Skeletal muscle satellite cell (primary cell): ENCODE results near the gene PPP2R2D.
A peak's percentile ranks its signal among the peaks of the same experiment; 100 is the strongest.

Experiments
- H3K27me3 ChIP-seq: 2 replicates; pipeline ENCODE4 v1.7.0; 2013; ENCODE audit warnings: low read length; ENCODE audit not compliant: control insufficient read depth, insufficient read depth
- H3K36me3 ChIP-seq: 2 replicates; pipeline ENCODE4 v1.7.0; 2013; ENCODE audit warnings: mild to moderate bottlenecking, control low read depth, low read length; ENCODE audit not compliant: insufficient read depth
- H3K4me1 ChIP-seq: 2 replicates; pipeline ENCODE4 v1.7.0; 2013; ENCODE audit warnings: low read length; ENCODE audit not compliant: control insufficient read depth, insufficient read depth
- H3K4me2 ChIP-seq: 2 replicates; pipeline ENCODE4 v1.7.0; 2013; ENCODE audit warnings: mild to moderate bottlenecking, low read length
- H3K4me3 ChIP-seq: 2 replicates; pipeline ENCODE4 v1.7.0; 2013; ENCODE audit warnings: low read length
- H3K9ac ChIP-seq: 2 replicates; pipeline ENCODE4 v1.7.0; 2013; ENCODE audit warnings: mild to moderate bottlenecking, low read depth, low read length, moderate library complexity
- H3K9me3 ChIP-seq: replicated peaks from 2 replicates; pipeline ENCODE4 v1.7.0; 2013; ENCODE audit warnings: mild to moderate bottlenecking, control low read depth, low read length

The PPP2R2D gene

DNA sequence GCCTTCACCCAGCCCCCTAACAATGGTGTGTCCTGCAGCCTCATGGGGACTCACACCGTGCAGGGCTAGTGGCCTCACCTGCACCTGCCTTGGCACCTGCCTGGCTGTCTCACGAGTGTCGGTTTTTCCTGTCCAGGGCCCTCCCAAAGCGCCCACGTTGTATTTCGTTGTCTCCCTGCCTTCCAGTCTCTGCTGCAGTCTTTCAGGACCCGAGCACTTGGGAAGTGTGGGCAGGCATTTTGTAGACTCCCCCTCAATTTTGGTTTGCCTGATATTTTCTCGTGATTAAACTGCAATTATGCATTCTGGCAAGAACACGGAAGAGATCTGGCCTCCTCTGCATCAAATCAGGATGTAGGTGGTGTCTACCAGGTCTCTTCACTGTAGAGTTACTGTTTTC lies 63.0 kb downstream of the PPP2R2D start:
- Histone ChIP-seq H3K9me3 (no peaks in the 10 kb centered on the region), H3K4me1 (peaks cover 25% of the 10 kb centered on the region), H3K4me3 (no peak overlapping the region), H3K36me3 (peaks cover 38% of the 10 kb centered on the region), H3K9ac (no peak overlapping the region), H3K4me2 (no peak overlapping the region), H3K27me3 (no peaks in the 10 kb centered on the region)

DNA sequence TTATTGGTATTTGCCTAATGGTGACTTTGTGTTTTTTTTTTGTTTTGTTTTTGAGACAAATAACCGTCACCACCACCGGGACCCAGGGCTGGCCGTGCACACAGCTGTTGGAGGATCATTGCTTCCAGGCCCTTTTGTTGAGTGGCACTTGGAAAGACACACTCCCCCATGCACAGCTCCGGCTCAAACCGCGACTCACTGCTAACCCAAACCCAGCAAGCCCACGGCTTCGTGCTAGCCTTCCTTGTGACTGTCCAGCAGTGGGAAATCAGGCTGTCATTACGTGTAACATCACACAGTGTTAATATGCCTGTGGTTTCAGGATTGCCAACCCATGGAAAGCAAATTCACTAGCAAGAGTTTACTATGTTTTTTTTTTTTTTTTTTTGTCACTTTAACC lies 63.5 kb downstream of the PPP2R2D start:
- Histone ChIP-seq H3K4me2 (no peak overlapping the region), H3K4me1 (peaks cover 25% of the 10 kb centered on the region), H3K27me3 (no peaks in the 10 kb centered on the region), H3K9ac (no peak overlapping the region), H3K9me3 (no peaks in the 10 kb centered on the region), H3K4me3 (no peak overlapping the region), H3K36me3 (peaks cover 43% of the 10 kb centered on the region)

DNA sequence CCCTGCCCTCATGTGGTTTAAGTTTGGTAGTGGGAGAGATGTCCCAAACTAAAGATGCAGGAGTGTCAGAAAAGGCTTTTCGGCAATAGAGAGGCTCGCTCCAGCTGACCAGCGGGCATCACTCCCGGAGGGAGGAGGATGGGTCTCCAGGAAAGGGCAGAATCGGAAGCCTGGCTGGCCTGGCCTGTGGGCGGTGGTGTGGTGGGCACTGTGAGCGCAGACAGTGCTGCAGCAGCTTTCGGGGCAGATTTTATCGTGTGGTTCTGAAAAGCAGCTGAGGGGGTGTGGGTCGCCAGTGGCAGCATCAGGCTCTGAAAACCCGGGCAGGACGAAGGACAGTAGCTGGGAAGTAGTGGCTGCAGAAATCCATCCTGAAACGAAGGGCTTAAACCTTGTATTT lies 68.1 kb downstream of the PPP2R2D start:
- H3K36me3 ChIP-seq: peaks cover 68% of the 10 kb centered on the region
- no peak overlapping the region for H3K4me3 ChIP-seq
- no peaks in the 10 kb centered on the region for H3K9me3 ChIP-seq
- H3K27me3 ChIP-seq: no peaks in the 10 kb centered on the region
- no peak overlapping the region for H3K4me2 ChIP-seq
- H3K9ac ChIP-seq: no peak overlapping the region
- peaks cover 12% of the 10 kb centered on the region for H3K4me1 ChIP-seq

DNA sequence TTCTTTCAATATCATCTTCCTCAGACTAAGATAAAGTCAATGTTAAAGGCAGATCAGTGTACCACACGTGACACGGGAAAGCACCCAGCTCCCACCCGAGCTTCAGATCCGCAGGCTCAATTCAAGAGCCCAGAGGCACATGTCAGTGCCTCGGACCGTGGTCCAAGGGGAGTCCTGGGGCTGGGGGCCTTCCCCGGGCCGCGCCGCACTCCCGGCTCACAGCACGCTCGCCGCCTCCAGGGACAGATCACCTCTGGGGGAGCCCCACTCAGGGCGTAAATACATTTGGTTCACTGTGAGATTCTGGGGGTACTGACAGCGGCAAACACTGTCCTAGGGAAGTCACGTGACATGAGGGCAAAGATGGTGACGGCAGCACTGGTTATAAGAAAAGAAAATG lies 70.1 kb downstream of the PPP2R2D start:
- no peak overlapping the region for H3K9ac ChIP-seq

DNA sequence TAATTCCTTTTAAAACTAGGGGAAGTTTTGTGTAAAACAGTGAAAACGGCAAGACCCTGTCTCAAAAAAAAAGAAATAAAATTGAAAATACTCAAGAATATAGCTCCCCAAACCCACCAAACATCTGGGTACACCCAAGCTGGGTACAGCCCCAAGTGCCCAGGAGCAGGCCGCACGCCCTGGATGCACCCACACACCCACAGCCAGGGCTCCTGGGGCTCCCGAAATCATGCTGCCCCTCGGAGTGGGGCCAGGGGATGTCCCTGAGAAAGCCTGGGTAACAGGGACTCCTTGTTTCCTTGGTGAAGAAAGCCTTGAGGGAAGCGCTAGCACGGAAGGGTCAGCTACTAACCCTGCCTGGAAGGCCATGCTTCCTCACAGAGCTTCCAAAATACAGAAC lies 70.8 kb downstream of the PPP2R2D start:
- H3K36me3 ChIP-seq: peaks cover 57% of the 10 kb centered on the region
- H3K4me1 ChIP-seq: peaks cover 12% of the 10 kb centered on the region

More for the DNA sequence above, 70.1 kb downstream of the PPP2R2D start:
- no peak overlapping the region for H3K4me2 ChIP-seq
- no peaks in the 10 kb centered on the region for H3K27me3 ChIP-seq
- H3K4me3 ChIP-seq: no peak overlapping the region
- H3K36me3 ChIP-seq: peaks cover 63% of the 10 kb centered on the region
- H3K9me3 ChIP-seq: no peaks in the 10 kb centered on the region
- peaks cover 12% of the 10 kb centered on the region for H3K4me1 ChIP-seq

DNA sequence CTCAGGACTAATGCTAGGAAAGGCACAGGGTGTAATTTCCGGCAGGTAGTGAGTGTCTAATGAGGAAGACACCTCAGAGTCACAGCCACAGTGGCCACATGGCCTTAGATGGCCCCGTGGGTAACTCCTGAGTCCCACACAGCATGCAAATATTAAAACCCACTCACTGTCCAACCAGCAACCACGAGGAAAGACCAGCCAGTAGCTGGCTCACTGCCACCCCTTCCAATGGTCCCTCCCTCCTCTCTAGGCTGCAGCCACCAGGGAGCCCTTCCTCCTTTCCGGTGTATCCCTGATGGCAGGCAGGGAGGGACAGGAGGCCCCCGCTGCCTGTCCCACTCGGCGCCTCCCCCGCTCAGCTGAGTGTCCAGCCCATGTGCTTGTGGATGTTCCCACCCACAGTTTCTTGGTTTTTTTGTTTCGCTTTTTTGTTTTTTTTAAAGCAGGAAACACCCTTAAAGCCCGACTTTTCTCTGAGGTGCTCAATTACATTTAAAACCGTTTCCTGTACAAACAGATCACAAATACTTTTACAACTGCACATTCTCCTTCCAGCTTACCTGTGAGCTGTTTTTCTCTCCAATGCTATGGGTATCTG lies 71.8 kb downstream of the PPP2R2D start:
- H3K4me1 ChIP-seq: peaks cover 12% of the 10 kb centered on the region
- H3K4me3 ChIP-seq: no peak overlapping the region
- H3K9me3 ChIP-seq: no peaks in the 10 kb centered on the region
- peaks cover 55% of the 10 kb centered on the region for H3K36me3 ChIP-seq
- no peak overlapping the region for H3K9ac ChIP-seq
- H3K4me2 ChIP-seq: peak overlapping the region; percentile 46
- H3K27me3 ChIP-seq: no peaks in the 10 kb centered on the region

More for the DNA sequence above, 70.8 kb downstream of the PPP2R2D start:
- H3K4me2 ChIP-seq: no peak overlapping the region
- no peaks in the 10 kb centered on the region for H3K27me3 ChIP-seq
- H3K9me3 ChIP-seq: no peaks in the 10 kb centered on the region
- H3K9ac ChIP-seq: no peak overlapping the region
- no peak overlapping the region for H3K4me3 ChIP-seq

DNA sequence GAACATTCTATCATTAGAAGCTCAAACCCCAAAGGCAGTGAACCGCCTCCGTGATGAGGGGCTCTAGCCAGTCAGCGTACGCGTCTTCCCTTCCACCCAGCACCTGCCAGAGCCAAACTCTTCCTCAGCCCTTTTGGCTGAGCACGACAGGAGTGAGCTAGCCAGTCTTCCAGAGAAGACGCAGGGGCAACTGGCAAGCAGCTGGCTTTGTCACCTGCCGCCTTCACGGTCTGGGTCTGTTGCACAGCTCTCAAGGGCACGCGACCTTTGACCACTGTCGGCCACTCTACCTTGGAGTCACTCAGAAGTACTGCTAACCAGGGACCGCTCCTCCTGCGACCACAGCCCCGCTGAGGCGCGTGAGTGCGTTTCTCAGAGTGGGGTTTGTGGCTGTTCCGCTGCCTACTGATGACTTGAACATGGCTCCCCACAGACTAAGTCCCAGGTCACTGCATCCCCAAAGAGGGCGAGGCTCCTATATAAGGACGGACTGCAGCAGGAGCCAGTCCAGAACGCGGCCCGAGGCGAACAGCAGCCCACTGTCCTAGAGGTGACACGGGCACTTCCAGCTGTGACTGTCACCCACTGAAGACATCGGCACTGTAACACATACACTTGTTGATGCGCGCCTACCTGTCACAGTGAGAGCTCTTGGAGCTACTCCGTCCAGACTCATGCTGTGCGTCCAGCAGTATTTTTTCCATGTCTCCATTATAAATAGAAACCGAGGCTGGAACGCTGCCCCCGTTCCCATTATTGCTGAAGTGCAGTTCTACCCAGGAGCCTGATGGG lies 72.5 kb downstream of the PPP2R2D start:
- no peak overlapping the region for H3K4me3 ChIP-seq
- no peak overlapping the region for H3K9ac ChIP-seq
- H3K4me1 ChIP-seq: peaks cover 12% of the 10 kb centered on the region
- H3K9me3 ChIP-seq: no peaks in the 10 kb centered on the region
- peak overlapping the region; percentile 46 for H3K4me2 ChIP-seq
- no peaks in the 10 kb centered on the region for H3K27me3 ChIP-seq
- H3K36me3 ChIP-seq: peaks cover 54% of the 10 kb centered on the region

DNA sequence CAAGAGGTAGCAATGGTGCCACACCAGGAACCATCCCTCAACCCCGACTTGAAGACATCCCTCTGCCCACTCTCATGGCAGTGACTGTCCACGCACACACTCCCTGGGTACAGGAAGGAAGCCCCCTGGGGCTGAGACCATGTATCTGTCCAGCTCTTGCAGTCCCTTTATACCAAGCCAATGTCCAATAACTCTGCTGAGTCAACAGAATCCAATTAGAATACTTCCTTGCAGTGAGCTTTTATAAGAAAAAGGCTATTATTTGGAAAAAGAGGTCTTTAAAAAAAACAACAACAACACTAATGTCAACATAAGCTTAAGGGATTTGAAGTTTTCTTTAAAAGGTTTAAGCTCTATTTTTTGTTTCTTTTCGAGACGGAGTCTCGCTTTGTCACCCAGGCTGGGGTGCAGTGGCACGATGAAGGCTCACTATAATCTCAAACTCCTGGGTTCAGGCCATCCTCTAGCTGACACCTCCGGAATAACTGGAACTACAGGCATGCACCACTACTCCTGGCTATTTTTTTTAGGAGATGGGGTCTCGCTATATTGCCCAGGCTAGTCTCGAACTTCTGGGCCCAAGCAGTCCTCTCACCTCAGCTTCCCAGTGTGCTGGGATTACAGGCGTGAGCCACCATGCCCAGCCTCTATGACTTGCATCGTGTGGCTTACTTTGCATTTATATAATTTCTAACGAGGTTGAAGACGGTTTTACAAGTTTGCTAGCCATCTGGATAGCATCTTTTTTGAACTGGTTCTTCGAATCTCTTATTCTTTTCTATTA lies 73.4 kb downstream of the PPP2R2D start:
- Histone ChIP-seq H3K4me1 (peaks cover 15% of the 10 kb centered on the region), H3K36me3 (peaks cover 46% of the 10 kb centered on the region), H3K9ac (no peak overlapping the region)

DNA sequence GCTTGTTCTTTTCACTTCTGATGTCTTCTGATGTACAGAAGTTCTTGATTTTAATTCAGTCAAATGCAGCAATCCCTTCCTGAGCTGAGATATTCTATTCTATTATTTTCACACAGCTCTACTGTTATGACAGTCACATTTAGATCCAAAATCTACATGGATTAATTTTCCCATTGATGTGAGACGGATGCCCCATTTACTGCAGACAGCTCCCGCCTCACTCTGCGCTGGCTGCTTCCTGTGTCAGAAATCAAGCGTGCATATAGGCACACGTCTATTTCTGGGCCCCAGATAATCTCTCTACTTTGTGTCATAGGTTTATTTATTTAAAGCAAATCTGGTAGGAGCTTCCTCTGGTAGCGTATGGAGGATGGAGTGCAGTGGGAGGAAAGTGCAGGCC lies 74.2 kb downstream of the PPP2R2D start:
- Histone ChIP-seq H3K9ac (no peak overlapping the region), H3K4me1 (peaks cover 21% of the 10 kb centered on the region), H3K27me3 (no peaks in the 10 kb centered on the region), H3K36me3 (peaks cover 40% of the 10 kb centered on the region), H3K4me3 (no peak overlapping the region), H3K4me2 (no peak overlapping the region), H3K9me3 (no peaks in the 10 kb centered on the region)

More for the DNA sequence above, 73.4 kb downstream of the PPP2R2D start:
- no peak overlapping the region for H3K4me2 ChIP-seq
- no peak overlapping the region for H3K4me3 ChIP-seq
- no peaks in the 10 kb centered on the region for H3K9me3 ChIP-seq
- H3K27me3 ChIP-seq: no peaks in the 10 kb centered on the region

DNA sequence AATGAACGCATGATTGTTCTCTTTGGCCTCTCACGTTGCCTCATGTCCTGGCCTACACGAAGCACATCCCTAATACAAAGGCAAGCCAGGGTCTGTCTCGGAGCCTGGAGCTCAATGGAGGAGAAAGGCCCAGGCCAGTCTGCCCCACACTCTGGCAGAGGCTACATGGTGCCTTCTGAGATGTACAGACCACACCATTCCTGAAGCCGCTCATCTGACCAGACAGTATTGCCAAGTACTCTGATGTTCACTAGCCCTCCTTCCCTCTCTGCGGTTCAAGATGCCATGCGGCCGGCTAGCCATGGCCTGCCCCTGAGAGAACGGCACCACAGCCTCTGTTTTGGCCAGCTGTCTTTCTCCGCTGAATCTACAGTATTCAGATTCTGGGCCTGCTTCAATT lies 75.0 kb downstream of the PPP2R2D start:
- no peak overlapping the region for H3K4me3 ChIP-seq
- peaks cover 21% of the 10 kb centered on the region for H3K4me1 ChIP-seq
- H3K36me3 ChIP-seq: peaks cover 34% of the 10 kb centered on the region

DNA sequence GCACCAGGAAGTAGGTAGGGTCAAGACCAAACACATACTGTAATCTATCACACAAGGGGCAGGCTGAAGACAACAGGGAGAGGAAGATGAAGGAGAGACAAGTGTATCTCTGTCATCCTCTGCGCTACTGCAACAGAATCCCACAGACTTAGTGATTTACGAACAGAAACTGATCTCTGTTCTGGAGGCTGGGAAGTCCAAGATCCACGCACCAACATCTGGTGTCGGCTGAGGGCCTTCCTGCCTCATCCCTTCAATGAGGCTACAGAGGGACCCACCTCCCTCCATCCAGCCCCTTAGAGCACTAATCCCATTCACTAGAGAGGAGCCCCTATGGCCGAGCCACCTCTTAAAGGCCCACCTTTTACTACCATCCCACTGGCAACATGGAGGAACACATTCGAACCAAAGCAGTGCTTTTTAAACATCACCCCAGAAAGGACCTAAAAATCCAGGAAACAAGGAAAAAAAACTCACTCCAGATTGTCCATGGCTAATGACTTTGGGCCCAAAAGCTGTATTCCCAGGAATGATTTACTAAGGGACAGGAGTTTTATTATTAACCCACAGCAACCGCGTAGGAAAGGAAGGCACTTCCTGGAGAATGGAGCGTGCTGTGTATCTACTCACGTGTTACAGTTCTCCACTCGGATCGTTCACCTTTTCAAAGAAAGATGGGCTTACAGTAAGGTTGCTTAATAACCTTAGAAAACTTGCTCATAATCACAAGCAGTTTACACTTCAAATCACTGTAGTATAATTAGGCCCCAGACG lies 76.7 kb downstream of the PPP2R2D start:
- Histone ChIP-seq H3K9me3 (no peaks in the 10 kb centered on the region), H3K4me3 (no peak overlapping the region), H3K4me1 (peaks cover 21% of the 10 kb centered on the region), H3K27me3 (no peaks in the 10 kb centered on the region), H3K36me3 (peaks cover 19% of the 10 kb centered on the region), H3K4me2 (no peak overlapping the region), H3K9ac (no peak overlapping the region)

More for the DNA sequence above, 75.0 kb downstream of the PPP2R2D start:
- no peak overlapping the region for H3K9ac ChIP-seq
- no peak overlapping the region for H3K4me2 ChIP-seq
- H3K27me3 ChIP-seq: no peaks in the 10 kb centered on the region
- no peaks in the 10 kb centered on the region for H3K9me3 ChIP-seq
